Vagina (tissue), 2 donors: ENCODE results near the gene TPD52L2.

ENCODE experiments used
- POLR2A ChIP-seq, 2 donors: fragments of 450-650 bp; IDR thresholded peaks; one replicate each; pipeline ENCODE4 v1.6.1; 2017; ENCODE audit warnings: antibody characterized with exemption in 2 of 2, mild to moderate bottlenecking in 2 of 2, moderate library complexity in 2 of 2
- TF ChIP-seq, protein P1 (sequence below), 3 experiments: fragments of 450-650 bp in 2 of 3; fragments of 200-600 bp in 1 of 3; sonication (generic) in 1 of 3; IDR thresholded peaks; one replicate each; pipeline ENCODE4 v1.5.1; 2017 to 2019; ENCODE audit warnings: antibody characterized with exemption in 3 of 3, mild to moderate bottlenecking in 2 of 3, moderate library complexity in 2 of 3

GRCh38 chr20:63897978-63898561, 33.0 kb downstream of the TPD52L2 start:
- TF ChIP-seq, protein P1, sequence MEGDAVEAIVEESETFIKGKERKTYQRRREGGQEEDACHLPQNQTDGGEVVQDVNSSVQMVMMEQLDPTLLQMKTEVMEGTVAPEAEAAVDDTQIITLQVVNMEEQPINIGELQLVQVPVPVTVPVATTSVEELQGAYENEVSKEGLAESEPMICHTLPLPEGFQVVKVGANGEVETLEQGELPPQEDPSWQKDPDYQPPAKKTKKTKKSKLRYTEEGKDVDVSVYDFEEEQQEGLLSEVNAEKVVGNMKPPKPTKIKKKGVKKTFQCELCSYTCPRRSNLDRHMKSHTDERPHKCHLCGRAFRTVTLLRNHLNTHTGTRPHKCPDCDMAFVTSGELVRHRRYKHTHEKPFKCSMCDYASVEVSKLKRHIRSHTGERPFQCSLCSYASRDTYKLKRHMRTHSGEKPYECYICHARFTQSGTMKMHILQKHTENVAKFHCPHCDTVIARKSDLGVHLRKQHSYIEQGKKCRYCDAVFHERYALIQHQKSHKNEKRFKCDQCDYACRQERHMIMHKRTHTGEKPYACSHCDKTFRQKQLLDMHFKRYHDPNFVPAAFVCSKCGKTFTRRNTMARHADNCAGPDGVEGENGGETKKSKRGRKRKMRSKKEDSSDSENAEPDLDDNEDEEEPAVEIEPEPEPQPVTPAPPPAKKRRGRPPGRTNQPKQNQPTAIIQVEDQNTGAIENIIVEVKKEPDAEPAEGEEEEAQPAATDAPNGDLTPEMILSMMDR (IDR thresholded peaks at IDR 0.05) = no peak
- TF ChIP-seq POLR2A (IDR thresholded peaks at IDR 0.05) = no peak
